Brain microvascular endothelial cell (primary cell): ENCODE data around the gene GNA12.

Experiments
- DNase-seq: peaks from one replicate; pipeline ENCODE4 v3.0.0-alpha.2; 2020
- H3K27ac ChIP-seq: fragments of 250-450 bp; sonication (Bioruptor Pico); 2 replicates; pipeline ENCODE4 v1.5.1; 2020; ENCODE audit warnings: mild to moderate bottlenecking, moderate library complexity
- H3K27me3 ChIP-seq: fragments of 250-450 bp; sonication (Bioruptor Pico); replicated peaks from 2 replicates; pipeline ENCODE4 v1.5.1; 2020; ENCODE audit warnings: mild to moderate bottlenecking
- H3K36me3 ChIP-seq: fragments of 250-450 bp; sonication (Bioruptor Pico); replicated peaks from 2 replicates; pipeline ENCODE4 v1.5.1; 2020; ENCODE audit warnings: mild to moderate bottlenecking
- H3K4me3 ChIP-seq: 2 replicates; pipeline ENCODE4 v1.5.1; 2011; ENCODE audit warnings: low read depth, mild to moderate bottlenecking, control low read depth, low read length, moderate library complexity
- in situ Hi-C: cut with HindIII; loops from 2 replicates; pipeline ENCODE4 v1.10.0; 2017; ENCODE audit warnings: low sequenced_read_pairs, low pct_ligation_motif_present
- TF ChIP-seq, protein P1 (sequence below): IDR thresholded peaks from 2 replicates; pipeline ENCODE4 v1.5.1; 2011; ENCODE audit warnings: low read depth, mild to moderate bottlenecking, moderate library complexity, low read length, control low read depth, inconsistent platforms; ENCODE audit errors: missing control alignments

The GNA12 gene

DNA sequence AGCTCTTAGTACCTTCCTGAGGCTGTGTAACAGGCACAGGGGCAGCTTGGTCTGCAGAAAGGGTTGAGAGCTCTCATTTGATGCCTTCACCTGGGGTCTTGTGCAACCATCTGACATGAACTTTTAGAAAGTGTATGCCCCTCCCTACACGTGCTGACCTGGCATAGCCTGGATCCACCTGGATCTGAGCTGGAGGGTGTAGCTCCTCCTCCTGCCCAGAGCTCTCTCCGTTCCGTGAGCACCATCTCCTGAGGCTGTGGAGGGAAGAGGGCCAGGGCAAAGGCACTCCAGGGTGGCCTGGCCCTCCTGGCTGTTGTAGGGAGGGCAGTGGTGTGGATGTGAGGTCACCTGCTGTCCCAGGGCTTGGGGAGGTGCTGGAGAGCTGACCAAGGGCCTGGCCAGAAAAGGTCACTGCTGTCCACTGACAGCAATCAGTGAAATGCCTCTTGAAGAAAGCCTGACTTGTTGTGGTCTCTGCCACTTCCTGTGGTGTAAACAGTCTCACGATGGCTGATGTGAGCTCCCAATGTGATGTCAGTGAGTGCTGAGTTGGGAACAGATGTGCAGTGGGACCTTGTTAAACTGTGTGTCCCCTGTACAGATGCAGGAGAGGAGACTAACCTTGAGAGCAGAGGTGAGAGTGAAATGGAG, 133.1 kb downstream of the GNA12 start:
- TF ChIP-seq, protein P1, sequence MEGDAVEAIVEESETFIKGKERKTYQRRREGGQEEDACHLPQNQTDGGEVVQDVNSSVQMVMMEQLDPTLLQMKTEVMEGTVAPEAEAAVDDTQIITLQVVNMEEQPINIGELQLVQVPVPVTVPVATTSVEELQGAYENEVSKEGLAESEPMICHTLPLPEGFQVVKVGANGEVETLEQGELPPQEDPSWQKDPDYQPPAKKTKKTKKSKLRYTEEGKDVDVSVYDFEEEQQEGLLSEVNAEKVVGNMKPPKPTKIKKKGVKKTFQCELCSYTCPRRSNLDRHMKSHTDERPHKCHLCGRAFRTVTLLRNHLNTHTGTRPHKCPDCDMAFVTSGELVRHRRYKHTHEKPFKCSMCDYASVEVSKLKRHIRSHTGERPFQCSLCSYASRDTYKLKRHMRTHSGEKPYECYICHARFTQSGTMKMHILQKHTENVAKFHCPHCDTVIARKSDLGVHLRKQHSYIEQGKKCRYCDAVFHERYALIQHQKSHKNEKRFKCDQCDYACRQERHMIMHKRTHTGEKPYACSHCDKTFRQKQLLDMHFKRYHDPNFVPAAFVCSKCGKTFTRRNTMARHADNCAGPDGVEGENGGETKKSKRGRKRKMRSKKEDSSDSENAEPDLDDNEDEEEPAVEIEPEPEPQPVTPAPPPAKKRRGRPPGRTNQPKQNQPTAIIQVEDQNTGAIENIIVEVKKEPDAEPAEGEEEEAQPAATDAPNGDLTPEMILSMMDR, result no peak
- Histone ChIP-seq H3K4me3 (no peak overlapping the region), H3K27ac (no peak overlapping the region), H3K27me3 (no peaks in the 10 kb centered on the region), H3K36me3 (peaks cover 5% of the 10 kb centered on the region)
- in situ Hi-C loops, result no loop called here
- DNase-seq, result no peak

DNA sequence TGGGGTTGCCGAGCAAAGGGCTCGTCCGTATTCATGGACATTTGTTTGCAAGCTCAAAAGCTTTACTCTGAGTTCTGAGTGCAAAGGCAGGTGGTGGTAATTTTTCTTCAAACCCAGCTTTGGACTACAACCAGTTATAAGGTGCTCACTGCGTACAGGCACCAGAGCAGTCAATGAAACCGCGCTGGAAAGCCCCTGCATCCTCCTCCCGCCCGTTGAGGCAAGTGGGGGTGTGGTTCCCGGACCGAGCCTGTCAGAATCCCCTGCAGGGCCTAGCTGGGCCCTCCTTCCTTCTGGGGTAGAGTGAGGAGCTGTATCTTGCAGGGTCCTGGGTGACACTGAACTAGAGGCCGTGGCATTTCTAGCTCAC, 133.8 kb downstream of the GNA12 start:
- no peak for DNase-seq
- H3K27ac ChIP-seq, result no peak overlapping the region
- no peak overlapping the region for H3K4me3 ChIP-seq
- TF ChIP-seq, protein P1, result no peak
- in situ Hi-C loops, result no loop called here
- peaks cover 5% of the 10 kb centered on the region for H3K36me3 ChIP-seq
- H3K27me3 ChIP-seq, result no peaks in the 10 kb centered on the region

DNA sequence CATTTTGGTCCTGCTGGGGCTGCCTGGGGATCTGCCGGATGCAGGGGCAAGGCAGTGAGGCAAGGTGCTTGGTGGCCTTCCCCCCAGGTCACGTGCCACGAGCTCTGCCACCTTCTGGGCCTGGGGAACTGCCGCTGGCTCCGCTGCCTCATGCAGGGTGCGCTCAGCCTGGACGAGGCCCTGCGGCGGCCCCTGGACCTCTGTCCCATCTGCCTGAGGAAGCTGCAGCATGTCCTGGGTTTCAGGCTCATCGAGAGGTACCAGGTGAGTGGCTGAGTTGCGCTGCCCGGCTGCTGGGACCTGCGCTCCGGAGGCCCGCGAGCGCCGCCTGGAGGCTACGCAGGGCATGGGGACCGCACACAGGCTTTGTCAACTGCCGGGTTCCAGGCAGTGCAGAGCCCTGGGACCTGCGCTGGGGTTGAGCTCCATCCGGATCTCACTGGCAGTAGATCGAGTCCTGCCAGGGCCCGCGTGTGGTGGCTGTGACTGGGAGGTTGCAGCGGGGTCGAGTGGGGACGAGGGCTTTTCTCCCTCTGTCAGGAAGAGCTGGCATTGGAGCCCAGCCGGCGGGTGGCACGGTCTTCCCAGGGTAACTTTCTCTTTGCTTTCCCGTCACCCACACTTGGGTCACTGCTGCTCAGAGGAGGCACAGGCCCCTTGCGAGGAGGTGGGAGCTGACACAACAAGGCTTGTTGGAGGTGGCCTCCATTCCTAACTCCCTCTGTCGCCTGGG, 134.4 kb downstream of the GNA12 start:
- Histone ChIP-seq H3K27me3 (no peaks in the 10 kb centered on the region), H3K4me3 (no peak overlapping the region), H3K27ac (no peak overlapping the region), H3K36me3 (peaks cover under 1% of the 10 kb centered on the region)
- TF ChIP-seq, protein P1, result peak; percentile 95
- in situ Hi-C loops, result no loop called here
- no peak for DNase-seq

DNA sequence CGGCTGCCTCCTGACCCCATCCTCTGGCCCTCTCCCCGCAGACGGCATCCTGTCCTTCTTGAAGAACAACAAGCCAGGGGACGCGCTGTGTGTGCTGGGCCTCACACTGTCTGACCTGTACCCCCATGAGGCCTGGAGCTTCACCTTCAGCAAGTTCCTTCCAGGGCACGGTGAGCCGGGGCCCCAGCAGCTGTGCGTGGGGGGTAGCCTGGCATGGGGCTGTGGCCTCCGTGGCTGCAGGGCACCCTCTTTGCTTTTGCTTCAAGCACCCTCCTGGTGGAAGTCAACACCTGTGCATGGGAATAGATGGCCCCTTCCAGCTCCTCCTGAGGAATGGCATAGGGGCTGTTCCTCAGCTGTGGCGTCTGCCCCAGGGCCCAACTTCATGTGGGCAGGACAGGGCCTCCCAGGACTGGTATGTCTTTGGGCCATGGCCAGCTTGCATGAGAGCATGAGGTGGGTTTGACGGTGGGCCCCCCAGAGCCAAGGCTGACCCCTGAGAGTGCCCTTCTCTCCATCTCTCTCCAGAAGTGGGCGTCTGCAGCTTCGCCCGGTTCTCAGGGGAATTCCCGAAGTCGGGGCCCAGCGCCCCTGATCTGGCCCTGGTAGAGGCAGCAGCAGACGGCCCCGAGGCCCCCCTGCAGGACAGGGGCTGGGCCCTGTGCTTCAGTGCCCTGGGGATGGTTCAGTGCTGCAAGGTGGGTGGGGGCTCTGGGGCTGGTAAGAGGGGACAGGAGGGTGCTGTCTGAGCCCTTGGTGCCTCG, 135.4 kb downstream of the GNA12 start:
- in situ Hi-C loops, result no loop called here
- H3K4me3 ChIP-seq, result no peak overlapping the region

DNA sequence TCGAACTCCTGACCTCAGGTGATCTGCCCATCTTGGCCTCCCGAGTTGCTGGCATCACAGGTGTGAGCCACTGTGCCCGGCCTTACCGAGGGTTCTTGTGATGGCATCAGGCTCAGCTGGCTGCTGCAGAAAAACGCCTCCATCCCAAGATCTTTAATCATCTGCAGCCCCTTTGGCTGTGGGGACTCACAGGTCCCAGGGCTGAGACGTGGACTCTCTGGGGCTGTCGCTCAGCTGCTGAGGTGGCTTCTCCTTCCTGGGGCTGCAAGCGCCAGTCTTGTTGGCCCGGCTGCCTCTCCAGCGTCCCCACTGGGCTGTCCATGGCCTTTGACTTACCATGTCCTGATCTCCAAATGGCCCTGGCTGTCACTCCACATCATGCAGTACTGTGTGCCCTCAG, 136.1 kb downstream of the GNA12 start:
- no peak for DNase-seq
- H3K4me3 ChIP-seq, result no peak overlapping the region
- H3K27ac ChIP-seq, result no peak overlapping the region
- in situ Hi-C loops, result no loop called here
- no peaks in the 10 kb centered on the region for H3K27me3 ChIP-seq
- H3K36me3 ChIP-seq, result no peaks in the 10 kb centered on the region
- TF ChIP-seq, protein P1, result no peak

More for the DNA sequence above, 135.4 kb downstream of the GNA12 start:
- no peak for DNase-seq
- TF ChIP-seq, protein P1, result no peak
- Histone ChIP-seq H3K27me3 (no peaks in the 10 kb centered on the region), H3K36me3 (no peaks in the 10 kb centered on the region), H3K27ac (no peak overlapping the region)
